Measurements from ENCODE around the gene DHX30.

- TF ChIP-seq YY1 (IDR thresholded peaks at IDR 0.05; ENCODE audit: insufficient read depth, insufficient read length) = no peak
- no peak for TF ChIP-seq ZNF274 (IDR thresholded peaks at IDR 0.05; ENCODE audit: low read depth, low read length)
- TF ChIP-seq SUZ12 (IDR thresholded peaks at IDR 0.05; ENCODE audit: extremely low read depth, insufficient read depth, insufficient read length) = no peak
These were observed 46.3 kb downstream of the DHX30 start for GRCh38 chr3:47849186-47849698.
